NCI-H1048 (cell line): ENCODE measurements around the gene RAB19.
"Not testable (repeated sequence)": the region's sequence is repeated elsewhere in the genome, so short reads cannot be mapped to it uniquely, and the experiment has no call there.

Source experiments
- DNase-seq: peaks from one replicate; lab custom pipeline; 2025; lab: John Stamatoyannopoulos, UW

RAB19 gene

DNA sequence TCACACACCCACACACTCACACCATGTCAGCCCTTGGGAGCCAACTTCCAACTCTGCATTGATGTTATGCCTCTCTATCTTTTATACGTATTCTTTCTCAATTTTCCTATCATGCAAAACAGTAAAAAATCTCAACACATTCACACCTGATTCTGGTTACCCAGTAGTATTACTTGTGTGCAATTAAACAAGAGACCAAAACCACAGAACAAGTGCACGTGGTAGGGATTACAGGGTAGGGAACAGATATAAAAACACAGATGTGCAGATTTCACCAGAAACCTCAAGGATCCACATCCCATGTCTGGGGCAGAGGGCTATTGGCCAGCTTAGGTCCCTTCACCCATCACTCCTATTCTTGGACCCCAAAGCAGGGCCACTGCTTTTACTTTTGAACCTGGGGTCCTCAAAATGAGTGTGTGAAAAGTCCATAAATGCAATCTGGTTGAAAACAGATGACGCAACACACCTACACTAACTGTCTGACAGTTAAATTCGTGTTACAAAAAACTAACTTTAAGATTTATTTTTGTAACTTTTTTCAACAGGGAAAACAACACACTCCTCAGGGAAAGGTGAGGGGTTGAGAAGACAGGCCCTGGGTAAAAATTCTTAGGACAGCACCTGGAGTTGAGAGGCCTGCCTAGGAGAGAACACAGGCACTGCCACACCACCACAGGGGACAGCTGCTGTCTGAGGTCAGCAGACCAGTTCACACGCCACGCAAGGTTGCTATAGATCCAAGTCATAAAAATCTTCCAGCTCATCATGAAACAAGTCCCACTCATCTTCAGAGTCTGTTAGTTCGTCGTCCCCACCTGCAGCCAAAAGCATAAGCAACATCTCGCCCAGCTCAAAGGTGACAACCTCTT, 50.2 kb downstream of the RAB19 start:
- DNase-seq: not testable (repeated sequence)

DNA sequence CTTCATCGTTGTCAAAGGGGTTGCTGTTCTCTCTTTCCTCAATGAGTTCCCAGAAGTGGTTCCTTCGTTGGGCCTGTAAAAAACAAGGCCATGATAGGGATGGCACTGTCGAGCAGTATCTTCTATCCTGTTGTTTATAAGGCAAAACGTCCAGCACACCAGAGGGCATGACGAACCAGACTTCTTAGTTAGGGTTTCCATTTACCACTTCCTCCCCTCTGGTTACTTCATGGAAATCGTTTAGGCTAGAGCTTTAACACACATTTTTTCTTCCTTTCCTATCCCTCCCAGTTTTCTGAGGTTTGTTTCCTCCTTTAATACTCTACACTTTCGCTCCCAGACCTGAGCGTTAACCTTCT, 50.8 kb downstream of the RAB19 start:
- no peak for DNase-seq

DNA sequence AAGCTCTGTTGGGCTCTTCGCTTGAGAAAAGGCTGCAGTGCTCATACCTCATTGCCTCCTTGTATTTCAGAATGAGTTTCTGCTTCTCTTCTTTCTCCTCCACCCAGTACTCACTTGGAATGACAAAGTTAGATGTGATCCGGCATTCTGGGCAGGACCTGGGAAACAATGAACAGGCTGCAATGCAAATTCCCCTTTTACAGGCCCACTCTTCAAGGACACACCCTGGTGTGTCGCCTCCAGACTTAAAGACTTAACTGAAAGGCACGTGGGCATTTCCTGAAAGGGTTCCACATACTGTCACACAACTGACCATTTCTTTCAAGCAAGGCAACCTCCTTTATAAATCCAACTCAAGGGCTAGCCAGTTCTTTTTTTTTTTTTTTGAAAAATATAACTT, 51.9 kb downstream of the RAB19 start:
- DNase-seq: no peak

DNA sequence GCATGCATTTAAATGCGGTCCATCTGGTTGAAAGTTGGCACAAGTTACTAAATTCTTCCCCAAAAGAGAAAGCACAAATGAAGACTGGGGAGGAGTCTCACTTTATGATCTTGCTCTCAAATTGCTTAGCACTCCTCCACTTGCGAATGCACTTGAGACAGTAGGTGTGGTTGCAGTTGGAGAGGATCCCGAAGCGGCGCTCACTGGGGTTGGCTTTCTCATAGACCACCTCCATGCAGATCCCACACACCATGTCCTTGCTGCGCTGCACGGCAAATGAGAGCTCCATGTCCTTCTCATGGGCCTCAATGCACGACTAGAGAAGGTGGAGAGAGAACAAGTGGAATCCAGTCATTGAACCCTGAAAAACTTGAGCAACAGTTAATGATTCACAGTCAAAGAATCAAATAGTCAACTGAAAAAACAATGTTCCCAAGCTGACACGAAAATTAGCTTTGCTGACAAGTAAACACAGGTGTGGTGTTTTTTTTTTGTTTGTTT, 52.7 kb downstream of the RAB19 start:
- no peak for DNase-seq

DNA sequence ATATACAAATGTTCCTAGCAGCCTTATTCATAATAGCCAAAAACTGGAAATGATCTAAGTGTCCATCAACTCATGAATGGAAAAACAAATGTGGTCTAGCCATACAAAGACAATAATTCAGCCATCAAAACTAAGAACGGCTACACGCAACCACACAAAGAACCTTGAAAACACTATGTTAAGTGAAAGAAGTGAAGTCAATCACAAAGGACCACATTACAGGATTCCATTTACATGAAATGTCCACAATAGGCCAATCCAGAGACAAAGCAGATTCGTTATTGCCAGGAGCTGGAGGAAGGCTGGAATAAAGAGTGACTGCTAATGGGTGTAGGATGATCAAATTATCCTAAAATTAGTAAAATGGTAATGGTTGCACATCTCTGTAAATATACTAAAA, 54.3 kb downstream of the RAB19 start:
- no peak for DNase-seq

DNA sequence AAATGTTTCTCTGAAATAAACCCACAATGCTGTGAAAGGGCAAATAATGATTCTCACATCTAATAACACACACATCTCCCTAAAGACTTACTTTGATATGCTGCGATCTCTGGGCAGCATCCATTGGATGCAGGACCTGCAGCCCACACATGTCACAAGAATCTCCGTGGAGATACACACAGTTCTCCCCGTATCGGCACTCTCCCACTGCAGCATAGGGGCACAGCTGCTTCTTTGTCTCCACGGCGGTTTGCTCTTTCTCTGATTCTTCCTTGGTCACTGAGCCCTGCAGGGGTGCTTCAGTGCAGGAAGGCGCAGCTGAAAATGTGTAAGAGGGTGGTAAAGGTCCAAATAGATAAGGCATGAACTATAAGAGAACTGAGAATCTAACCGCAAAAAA, 55.1 kb downstream of the RAB19 start:
- DNase-seq: no peak

DNA sequence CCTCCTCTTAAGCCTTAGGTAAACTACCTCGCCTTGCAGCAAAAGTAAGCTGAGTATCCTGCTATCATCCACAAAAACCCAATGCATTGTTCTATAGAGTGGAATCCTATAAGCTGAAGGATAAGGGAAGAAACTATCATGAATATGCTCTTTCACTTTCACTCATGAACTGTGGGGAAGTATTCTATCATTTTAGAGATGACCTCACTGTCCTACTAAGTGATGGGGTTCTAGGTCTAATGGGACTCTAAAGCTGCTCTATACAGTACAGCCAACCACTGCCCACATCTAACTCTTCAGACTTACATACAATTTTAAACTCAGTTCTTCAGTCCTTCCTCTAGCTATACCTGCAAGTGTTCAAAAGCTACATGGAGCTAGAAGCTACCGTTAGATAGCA, 59.3 kb downstream of the RAB19 start:
- DNase-seq: no peak

DNA sequence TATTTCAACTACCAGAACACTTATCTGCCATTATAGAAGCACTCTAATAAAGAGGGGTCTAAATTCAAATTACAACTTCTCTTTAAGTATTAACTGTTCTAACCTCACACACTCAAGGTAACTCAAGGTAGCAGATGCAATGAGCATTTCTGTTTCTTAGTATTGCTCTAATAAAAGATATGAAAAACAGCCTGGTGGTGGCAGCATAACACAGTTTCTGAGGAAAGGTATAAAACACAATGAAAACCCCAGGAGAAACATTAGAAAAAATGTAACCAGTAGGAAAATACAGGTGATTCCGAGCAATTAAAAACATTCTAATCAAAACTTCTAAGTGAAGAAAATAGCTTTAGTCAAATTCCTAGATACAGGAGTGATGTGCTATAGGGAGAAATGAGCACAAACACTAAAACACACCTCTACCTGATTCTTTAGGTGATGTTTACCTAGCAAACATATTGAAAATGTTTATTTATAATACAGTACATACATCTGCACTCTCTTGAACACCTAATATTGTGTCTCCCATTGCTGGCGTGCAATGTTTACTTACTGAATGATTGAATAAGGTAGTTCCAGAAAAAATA, 72.0 kb downstream of the RAB19 start:
- DNase-seq: no peak

DNA sequence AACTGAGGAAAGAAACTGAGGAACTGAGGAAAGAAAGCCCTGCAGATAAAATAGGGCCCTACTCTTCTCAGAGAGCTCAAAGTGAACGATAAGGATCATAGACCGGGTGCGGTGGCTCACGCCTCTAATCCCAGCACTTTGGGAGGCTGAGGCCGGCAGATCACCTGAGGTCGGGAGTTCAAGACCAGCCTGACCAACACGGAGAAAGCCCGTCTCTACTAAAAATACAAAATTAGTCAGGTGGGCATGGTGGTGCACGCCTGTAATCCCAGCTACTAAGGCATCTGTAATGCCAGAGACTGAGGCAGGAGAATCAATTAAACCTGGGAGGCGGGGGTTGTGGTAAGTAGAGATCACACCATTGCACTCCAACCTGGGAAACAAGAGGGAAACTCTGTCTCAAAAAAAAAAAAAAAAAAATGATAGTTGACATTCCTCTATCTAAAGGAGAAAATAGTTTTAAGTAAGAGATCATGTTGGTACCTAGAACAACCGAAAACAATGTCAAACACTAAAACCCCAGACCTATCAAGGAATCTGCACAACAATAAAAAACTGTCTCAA, 72.9 kb downstream of the RAB19 start:
- no peak for DNase-seq
